IPS DF 4.7 (cell line): ENCODE data around the gene PLBD1.

Source experiments
- DNase-seq: peaks from one replicate; pipeline ENCODE4 v3.0.0-alpha.2; 2013; ENCODE audit warnings: low spot score; ENCODE audit errors: extremely low read depth

PLBD1 gene

DNA sequence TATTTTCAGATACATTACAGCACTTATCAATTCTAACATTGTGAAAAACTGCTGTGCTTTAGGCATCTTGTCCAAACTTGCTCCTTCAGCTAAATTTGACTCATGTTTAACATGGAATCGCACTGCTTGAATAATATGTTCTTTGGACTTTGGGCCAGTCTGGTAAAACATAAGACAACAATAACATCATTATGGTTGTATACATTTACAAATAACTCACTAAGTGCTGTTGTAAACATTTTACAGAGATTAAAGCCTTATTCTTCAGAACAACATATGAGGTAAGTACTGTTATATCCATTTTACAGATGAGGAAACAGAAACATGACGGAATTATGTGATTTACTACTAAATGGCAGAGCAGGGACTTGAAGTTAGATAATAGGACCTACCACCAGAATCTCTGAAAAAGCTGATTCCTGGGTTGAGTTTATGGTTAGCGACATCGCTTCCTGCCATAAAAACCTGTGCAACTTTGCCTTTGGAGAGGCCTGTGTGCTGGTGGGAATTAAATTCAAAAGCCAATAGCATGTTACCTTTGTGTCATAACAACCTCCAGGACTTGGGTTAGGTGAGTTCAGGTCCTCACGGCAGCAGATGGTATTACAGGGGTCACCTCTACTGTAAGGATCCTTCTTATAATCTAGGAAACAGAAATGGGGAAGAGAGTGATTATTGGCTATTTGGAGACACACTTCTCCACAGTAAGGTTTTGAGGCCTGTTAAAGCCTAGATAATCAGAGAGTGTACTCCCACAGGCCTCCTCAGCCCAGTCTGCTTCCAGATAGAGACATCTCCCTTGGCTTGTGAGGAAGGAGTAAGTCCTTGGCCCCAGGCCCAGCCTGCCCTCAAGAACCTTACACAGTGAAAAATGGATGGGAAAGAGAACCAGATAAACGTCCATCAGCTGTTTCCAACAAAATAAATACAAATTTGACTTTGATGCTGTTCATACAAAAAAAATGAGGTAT lies 61.8 kb downstream of the PLBD1 start:
- DNase-seq: no peak

- no peak for DNase-seq
Measured at GRCh38 chr12:14495326-14495725, 72.4 kb downstream of the PLBD1 start.

DNA sequence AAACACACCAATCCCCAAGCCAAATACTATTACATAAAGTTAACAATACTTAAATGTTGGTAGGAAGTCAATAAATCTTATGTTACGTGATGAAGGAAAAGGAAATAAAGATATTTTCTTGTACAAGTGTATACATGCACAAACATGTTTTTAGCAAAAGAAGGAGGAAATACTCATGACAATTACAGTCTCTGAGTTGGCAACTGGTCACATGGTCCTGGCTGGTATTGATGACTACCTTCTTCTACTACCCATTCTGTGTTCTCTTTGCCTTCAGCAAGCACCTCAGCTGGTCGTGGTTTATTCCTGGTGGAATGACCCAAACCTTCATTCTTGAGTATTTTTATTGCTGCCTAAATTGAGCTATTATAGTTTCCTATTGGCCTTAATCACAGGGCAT lies 84.8 kb downstream of the PLBD1 start:
- no peak for DNase-seq

DNA sequence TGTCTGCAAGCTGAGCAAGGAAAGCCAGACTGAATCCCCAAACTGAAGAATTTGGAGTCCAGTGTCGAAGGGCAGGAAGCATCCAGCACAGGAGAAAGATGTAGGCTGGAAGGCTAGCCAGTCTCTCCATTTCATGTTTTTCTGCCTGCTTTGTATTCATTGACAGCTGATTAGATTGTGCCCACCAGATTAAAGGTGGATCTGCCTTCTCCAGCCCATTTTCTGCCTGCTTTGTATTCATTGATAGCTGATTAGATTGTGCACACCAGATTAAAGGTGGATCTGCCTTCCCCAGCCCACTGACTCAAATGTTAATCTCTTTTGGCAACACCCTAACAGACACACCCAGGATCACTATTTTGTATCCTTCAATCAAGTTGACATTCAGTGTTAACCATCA lies 85.3 kb downstream of the PLBD1 start:
- DNase-seq: no peak

DNA sequence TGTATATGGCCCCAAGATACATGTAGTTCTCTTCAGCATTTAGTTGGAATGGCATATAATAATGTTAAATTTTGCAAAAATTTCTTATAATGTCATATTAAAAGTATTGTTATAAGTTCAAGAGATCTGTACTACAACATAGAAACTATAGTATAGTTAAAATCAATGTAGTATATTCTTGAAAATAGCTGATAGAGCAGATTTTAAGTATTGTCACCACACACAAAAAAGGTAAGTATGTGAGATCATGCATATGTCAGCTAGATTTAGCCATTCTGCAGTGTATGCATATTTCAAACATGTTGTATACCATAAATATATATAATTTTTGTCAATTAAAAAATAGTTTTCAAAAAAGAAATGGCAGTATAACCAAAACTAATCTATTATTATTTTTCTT lies 86.5 kb downstream of the PLBD1 start:
- no peak for DNase-seq

- DNase-seq: no peak
Measured at GRCh38 chr12:14479004-14479403, 88.7 kb downstream of the PLBD1 start.

DNA sequence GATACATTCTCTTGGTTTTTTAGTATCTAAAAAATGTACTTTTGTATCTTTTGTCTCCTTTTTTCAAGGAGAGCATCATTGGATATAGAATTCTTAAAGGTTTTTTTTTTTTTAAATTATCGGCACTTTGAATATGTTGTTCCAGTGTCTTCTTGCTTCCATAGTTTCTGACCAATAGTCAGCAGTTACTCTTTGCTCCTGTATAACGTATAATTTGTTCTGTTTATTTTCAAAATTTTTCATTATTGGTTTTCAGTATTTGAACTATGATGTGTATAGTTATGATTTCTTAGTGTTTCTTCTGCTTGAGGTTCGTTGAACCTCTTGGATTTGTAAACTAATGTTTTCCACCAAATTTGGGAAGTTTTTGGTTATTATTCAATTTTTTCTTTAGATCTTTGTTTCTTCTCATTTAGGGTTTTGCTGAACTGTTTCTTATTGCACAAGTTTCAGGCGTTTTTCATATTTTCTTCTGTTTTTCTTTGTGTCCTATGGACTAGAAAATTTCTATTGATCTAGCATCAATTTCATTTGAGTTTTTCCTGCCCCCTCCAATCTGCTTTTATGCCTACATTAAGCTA lies 93.9 kb downstream of the PLBD1 start:
- no peak for DNase-seq

GRCh38 chr12:14471497-14471896 lies 96.2 kb downstream of the PLBD1 start:
- no peak for DNase-seq

DNA sequence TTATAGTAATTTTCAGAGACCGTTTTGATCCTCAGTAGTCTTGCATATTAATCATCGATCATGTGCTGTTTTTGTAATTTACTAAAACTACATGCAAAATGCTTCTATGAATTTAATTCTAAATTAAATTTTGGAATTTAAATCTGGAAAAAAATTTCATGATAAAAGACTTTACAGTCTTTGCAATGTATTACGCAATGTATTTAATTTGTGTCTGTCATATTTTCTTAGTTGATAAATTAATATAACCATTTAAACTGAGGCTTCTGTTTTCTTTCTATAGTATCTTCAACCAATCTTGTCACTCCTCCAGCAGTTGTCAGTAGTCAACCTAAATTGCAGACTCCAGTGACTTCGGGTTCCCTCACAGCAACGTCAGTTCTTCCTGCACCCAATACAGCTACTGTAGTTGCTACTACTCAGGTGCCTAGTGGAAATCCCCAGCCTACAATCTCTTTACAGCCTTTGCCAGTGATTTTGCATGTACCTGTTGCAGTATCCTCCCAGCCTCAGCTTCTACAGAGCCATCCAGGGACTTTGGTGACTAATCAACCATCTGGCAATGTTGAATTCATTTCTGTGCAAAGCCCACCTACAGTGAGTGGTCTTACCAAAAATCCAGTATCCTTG lies 107.4 kb downstream of the PLBD1 start:
- DNase-seq: no peak

- DNase-seq: peak; percentile 86
Measured at GRCh38 chr12:14454098-14454907, 113.4 kb downstream of the PLBD1 start.
